ENCODE data around the gene RNF17.

DNA sequence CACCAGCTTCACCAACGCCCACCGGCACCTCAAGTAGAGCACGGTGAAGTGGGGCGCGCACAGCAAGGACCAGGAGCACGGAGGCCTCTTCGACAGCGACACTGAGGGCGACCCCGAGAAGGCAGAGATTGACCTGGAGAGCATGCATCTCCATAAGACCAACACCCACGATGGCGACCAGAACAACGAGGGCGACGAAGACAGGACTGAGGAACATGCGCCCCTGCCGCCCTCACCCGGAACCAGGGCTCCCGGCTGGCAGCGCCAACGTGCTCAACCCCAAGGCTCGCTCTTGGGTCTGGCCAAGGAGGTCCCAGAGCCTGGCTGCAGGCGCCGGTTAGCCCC is 18.5 kb upstream of the RNF17 start:
- TF ChIP-seq CTCF (IDR thresholded peaks at IDR 0.05 in 4 of 5, conservative IDR thresholded peaks at IDR 0.05 in 1 of 5) (no peak), POLR2A (IDR thresholded peaks at IDR 0.05) (no peak)

Measured in gastrocnemius medialis (tissue), 4 donors.